Smooth muscle cell (in vitro differentiated cells): Measurements from ENCODE around the gene TOPORS. TPM values are rescaled to one million over a fixed set of nuclear protein-coding genes. Genes with fewer than 3 reads are reported as not detected.

Experiments
- DNase-seq: peaks from one replicate; lab custom pipeline; 2025; ENCODE audit not compliant: unreplicated experiment; lab: John Stamatoyannopoulos, UW
- H2AFZ ChIP-seq: fragments of 200-600 bp; sonication (generic); 2 replicates; pipeline ENCODE4 v1.6.0; 2016; ENCODE audit warnings: antibody characterized with exemption, low read depth, mild to moderate bottlenecking
- H3F3A ChIP-seq: fragments of 200-600 bp; sonication (generic); 2 replicates; pipeline ENCODE4 v1.6.0; 2017; ENCODE audit warnings: antibody characterized with exemption, low read depth
- H3K27ac ChIP-seq: fragments of 200-600 bp; sonication (generic); 2 replicates; pipeline ENCODE4 v1.5.1; 2016; ENCODE audit warnings: low read depth, mild to moderate bottlenecking
- H3K27me3 ChIP-seq: fragments of 200-600 bp; sonication (generic); 2 replicates; pipeline ENCODE4 v1.6.1; 2016; ENCODE audit warnings: low read depth, mild to moderate bottlenecking
- H3K36me3 ChIP-seq: fragments of 200-600 bp; sonication (generic); 2 replicates; pipeline ENCODE4 v1.5.1; 2016; ENCODE audit warnings: low read depth
- H3K4me1 ChIP-seq: fragments of 200-600 bp; sonication (generic); 2 replicates; pipeline ENCODE4 v1.5.1; 2016; ENCODE audit warnings: low read depth
- H3K4me2 ChIP-seq: fragments of 200-600 bp; sonication (generic); 2 replicates; pipeline ENCODE4 v1.6.0; 2016; ENCODE audit warnings: mild to moderate bottlenecking
- H3K4me3 ChIP-seq: fragments of 200-600 bp; sonication (generic); 2 replicates; pipeline ENCODE4 v1.5.1; 2016; ENCODE audit warnings: mild to moderate bottlenecking
- H3K79me2 ChIP-seq: fragments of 200-600 bp; sonication (generic); 2 replicates; pipeline ENCODE4 v1.6.0; 2016; ENCODE audit warnings: low read depth, mild to moderate bottlenecking
- H3K9ac ChIP-seq: fragments of 200-600 bp; sonication (generic); 2 replicates; pipeline ENCODE4 v1.6.0; 2016; ENCODE audit warnings: low read depth
- H3K9me3 ChIP-seq: fragments of 200-600 bp; sonication (generic); replicated peaks from 2 replicates; pipeline ENCODE4 v1.5.1; 2016; ENCODE audit warnings: low read depth
- H4K20me1 ChIP-seq: fragments of 200-600 bp; sonication (generic); 2 replicates; pipeline ENCODE4 v1.6.0; 2016; ENCODE audit warnings: low read depth
- CTCF ChIP-seq: fragments of 200-600 bp; sonication (generic); IDR thresholded peaks from 2 replicates; pipeline ENCODE4 v1.5.1; 2017; ENCODE audit warnings: borderline replicate concordance, mild to moderate bottlenecking, antibody characterized with exemption; ENCODE audit not compliant: insufficient read depth, poor library complexity, severe bottlenecking
- WGBS: methylation state at CpG from one replicate; pipeline ENCODE4 v1.1.7; 2016; ENCODE audit warnings: low lambda C conversion rate; 5-methylcytosine and 5-hydroxymethylcytosine counted together
- polyA plus RNA-seq: library from polyadenylated mRNA; unstranded; fragments of >200 nt; fragmentation: Nextera tagmentation; extraction: Ambion mirVana; gene quantifications from 2 replicates; pipeline ENCODE4 v1.2.1, GENCODE V29; 2016
- total RNA-seq: library from RNA; depleted of rRNA; stranded (reverse); fragments of >200 nt; gene quantifications from 2 replicates; pipeline ENCODE4 v1.2.3, GENCODE V29; 2014

TOPORS gene
- total and polyA plus RNA-seq, 2 experiments from 2014 or later: 14.2 to 25.3 TPM

DNA sequence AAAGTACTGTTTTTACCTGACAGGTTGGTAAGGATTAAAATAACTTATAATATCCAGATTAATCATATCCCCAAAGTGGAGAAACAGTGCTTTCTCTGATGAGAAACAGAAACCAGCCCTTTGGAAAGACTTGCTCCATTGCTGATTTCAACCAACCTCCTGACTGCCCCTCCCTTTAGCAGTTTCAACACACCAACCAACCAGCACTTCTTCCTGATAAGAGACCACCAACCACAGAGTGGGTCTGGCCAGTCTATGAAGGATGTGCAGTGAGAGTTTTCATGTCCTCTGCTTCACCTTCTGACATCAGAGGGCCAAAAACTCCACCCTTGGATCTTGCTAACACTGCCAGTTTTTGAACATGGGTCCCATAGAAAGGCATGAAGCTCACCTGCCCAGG is 54.5 kb downstream of the TOPORS start:
- Histone ChIP-seq H3K36me3 (peaks cover 6% of the 10 kb centered on the region), H3F3A (no peaks in the 10 kb centered on the region), H3K79me2 (no peaks in the 10 kb centered on the region), H3K9ac (no peak overlapping the region), H3K4me2 (no peak overlapping the region), H3K9me3 (no peaks in the 10 kb centered on the region), H4K20me1 (no peaks in the 10 kb centered on the region), H3K4me3 (no peak overlapping the region), H3K4me1 (no peaks in the 10 kb centered on the region), H3K27ac (no peak overlapping the region), H3K27me3 (no peaks in the 10 kb centered on the region), H2AFZ (no peak overlapping the region)
- DNase-seq: no peak
- no peak for TF ChIP-seq CTCF

DNA sequence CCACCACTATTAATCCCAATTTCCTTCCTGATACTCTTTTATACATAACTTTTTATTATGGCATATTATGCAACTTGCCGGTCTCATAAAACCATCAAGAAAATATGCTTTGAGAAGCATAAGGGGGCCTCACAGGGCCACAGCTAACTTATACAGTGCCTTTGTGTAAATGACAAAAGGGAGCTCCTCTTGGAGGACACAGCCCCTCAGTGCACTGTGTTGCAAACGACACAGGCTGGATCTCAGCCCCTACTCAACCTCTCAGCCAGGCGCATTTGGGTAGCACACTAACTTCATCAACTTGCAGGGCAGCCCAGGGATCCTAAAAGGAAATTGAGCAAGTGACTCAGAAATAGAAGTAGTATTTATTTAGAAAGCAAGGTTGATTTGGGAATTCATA is 61.8 kb downstream of the TOPORS start:
- WGBS: 85% methylated on average over 3 of the region's 3 CpGs
- no peaks in the 10 kb centered on the region for H3K36me3 ChIP-seq

More for the DNA sequence above, 61.8 kb downstream of the TOPORS start:
- Histone ChIP-seq H3K4me1 (no peaks in the 10 kb centered on the region), H3K9me3 (no peaks in the 10 kb centered on the region), H3K27ac (no peak overlapping the region), H3K4me2 (no peak overlapping the region), H3F3A (no peaks in the 10 kb centered on the region), H3K9ac (no peak overlapping the region), H3K79me2 (no peaks in the 10 kb centered on the region), H3K4me3 (no peak overlapping the region), H4K20me1 (no peaks in the 10 kb centered on the region), H3K27me3 (no peaks in the 10 kb centered on the region), H2AFZ (no peak overlapping the region)
- TF ChIP-seq CTCF: no peak
- DNase-seq: no peak

Other genes starting within 250 kb of the TOPORS start
- gene ACO1, start 167.9 kb downstream of the TOPORS start, total RNA-seq: 72.3 and 83.1 TPM in 2 replicates
- gene ACO1, start 167.9 kb downstream of the TOPORS start, polyA plus RNA-seq: 54.3 and 74.4 TPM in 2 replicates
- 4.0 and 6.8 TPM in 2 replicates for gene RIGI, start 26.4 kb downstream of the TOPORS start, total RNA-seq
- 1.8 and 2.3 TPM in 2 replicates for gene RIGI, start 26.4 kb downstream of the TOPORS start, polyA plus RNA-seq
- 2.9 and 3.5 TPM in 2 replicates for gene SMIM27, start 259 bp downstream of the TOPORS start, total RNA-seq
- gene SMIM27, start 259 bp downstream of the TOPORS start, polyA plus RNA-seq: 36.6 and 38.9 TPM in 2 replicates
- 114 and 172 TPM in 2 replicates for gene NDUFB6, start 20.6 kb upstream of the TOPORS start, total RNA-seq
- gene NDUFB6, start 20.6 kb upstream of the TOPORS start, polyA plus RNA-seq: 149 and 162 TPM in 2 replicates
- not detected in 2 replicates for gene TAF1L, start 83.1 kb upstream of the TOPORS start, total RNA-seq
- gene TAF1L, start 83.1 kb upstream of the TOPORS start, polyA plus RNA-seq: 0.02 TPM in 1 of 2 replicates, not detected in the other
- gene TMEM215, start 231.0 kb upstream of the TOPORS start, total RNA-seq: 12.9 and 16.9 TPM in 2 replicates
- gene TMEM215, start 231.0 kb upstream of the TOPORS start, polyA plus RNA-seq: 5.7 and 8.3 TPM in 2 replicates